GM19043 (cell line): Measurements from ENCODE around the gene MAP3K14.

Source experiments
- ATAC-seq: cut with Tn5 transposase; IDR thresholded peaks from one replicate; pipeline ENCODE4 v1.9.1; 2021; ENCODE audit warnings: low read depth; ENCODE audit not compliant: unreplicated experiment

MAP3K14 gene

DNA sequence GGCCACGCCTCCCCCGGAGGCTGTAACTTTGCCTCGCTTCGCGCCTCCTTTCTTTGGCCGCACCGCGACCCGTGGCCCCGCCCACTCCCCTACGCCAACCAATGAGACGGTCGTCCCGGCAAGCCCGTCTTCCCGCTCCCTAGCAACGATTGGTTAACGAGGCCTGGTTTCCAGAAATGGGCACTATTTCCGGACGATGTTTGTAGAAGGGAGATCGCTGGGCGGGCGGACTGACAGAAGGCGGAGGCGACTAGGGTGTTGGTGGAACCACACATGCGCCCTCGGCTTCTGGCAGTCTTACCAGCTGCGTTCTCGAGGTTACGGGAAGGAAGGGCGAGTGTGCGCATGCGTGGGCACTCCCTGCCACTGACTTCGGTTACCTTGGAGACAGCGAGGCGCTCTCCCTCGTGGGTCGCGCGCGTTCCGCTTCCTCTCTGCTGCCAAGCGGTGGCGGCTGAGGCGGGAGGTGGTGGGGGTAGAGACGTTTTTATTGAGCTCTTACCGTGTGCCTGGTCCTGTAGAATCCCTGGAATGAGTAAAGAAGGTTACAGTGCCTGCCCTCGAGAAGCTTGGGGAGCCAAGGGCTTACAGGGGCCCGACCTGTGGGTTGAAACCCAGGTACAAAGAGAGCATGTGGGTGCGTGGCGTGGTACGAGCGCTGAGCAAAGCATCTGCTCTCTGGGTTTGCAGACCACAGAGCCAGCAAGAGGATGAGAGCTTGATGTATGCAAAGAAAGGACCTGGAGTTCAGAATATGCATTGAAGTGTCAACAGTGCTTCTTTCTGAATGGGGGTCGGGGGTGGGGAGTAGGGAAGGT, 500 bp upstream of the MAP3K14 start:
- peak; percentile 67 for ATAC-seq

DNA sequence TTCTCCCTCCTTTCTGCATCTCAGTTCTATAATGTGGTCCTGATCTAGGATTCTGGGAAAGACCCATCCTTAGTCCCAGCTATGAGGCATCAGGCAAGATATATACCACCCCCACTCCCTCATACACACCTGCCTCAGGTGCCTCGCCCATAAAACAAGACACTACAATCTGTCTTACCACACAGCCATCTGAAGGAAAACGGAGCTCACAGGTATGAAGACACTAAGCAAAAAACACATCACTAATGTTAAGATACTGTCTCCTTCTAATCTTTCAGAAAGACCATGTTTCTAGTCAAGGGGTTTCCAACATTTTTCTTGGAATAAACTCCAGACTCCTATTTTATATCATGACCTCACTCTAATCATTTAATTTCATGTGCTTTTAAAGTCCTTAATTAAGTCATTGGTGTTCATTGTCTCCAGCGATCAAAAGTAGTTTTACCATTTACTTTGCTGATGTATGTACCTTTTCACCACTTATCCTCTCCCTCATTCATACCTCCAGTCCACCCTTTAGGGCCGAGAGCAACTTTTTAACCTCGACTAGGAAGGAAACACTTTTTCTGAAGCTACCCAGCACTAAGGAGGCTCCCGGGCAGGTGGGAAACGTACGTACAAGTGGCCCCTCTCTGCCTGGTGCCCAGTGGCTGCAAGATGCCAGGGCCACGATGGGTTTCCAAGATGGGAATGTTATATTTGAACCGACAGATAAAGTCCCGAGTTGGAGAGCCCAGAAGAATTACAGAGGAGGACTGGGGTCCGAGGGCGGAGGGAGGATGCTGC, 979 bp downstream of the MAP3K14 start:
- ATAC-seq = no peak

DNA sequence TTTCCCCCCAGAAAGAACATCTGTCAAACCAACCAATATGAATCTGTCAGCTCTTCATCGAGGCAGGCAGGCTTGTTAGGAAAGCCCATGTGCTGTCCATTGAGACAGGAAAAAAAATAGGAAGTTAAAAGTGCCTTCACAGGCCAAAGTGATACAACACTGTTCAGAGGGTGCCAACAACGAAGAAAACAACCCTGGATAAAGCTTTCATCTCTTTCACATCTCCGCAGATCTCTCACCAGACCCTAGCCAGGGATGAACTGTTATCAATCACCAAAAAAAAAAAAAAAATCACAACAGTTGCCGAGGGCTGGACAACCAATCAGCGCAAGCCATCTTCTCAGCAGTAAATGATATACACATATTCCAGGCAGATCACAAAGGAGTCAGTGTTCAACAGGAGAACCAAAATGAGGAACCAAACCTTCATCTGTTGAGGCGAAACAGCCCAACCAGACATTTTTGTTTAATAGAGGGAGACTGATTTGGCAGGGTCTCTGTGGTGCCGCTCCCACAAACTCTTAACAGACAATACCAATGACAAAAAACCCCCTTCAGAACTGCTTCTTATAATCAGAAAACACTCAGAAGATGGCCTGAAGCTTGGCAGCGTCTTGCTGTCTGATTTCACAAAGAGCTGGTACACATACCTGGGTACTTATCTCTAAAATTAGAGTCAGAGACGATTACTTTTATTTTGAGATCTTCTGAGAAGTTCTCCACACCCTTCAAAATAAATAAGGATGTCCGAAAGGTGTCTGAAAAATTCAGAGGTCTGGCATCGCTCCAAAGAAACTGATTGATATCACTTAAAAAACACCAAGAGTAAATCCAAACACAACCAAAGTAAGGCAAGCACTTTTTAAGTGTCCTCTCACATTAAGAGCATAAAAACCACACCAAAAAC, 1.8 kb downstream of the MAP3K14 start:
- ATAC-seq = no peak

DNA sequence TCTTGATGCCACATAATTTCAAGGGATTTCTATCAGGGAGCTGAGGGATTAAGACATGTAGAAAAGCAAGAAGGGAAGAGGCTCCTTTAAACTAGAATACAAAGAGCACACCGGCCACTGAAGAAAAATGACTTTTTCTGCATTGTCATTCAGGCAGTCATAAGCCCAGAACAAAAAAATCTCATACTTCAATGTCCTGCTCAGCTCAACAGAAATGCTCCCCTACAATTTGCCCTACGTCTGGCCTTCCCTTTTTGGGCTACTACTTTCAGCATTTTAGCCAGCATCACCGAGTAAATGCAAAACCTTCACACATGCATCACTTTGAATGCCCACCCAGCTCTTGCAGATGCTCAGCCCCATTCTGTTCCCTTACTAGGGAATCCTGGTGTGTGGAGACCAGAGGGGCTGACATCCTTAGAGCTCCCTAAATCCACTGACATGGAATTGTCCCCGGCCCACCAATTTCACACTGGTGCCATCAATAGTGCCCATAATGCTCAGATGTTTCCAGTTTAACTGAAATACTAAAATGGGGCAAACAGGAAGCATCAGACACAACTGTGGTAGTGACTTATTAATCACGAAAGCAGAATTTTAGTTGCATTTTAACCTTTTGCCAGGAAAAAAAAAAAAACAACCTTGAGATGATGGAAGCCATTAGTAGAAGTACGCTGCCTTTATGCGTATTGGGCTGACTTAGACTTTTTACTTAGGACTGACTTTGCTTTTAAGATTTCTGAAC, 2.7 kb downstream of the MAP3K14 start:
- no peak for ATAC-seq

DNA sequence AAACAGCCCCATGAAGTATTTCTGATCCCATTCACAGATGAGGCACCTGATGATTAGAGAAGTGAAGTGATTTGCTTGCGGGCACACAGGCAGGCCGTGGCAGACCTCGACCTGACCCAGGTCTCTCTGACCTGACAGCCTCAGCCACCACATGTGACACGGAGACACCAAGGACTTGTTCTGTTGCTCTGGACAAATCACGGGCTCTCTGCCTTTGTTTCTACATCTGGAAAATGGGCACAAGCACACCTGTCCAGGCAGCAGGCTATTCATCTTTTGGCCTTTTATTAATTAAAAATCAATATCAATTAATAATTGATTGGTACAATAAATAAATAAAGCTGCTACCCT, 3.4 kb downstream of the MAP3K14 start:
- ATAC-seq = no peak

DNA sequence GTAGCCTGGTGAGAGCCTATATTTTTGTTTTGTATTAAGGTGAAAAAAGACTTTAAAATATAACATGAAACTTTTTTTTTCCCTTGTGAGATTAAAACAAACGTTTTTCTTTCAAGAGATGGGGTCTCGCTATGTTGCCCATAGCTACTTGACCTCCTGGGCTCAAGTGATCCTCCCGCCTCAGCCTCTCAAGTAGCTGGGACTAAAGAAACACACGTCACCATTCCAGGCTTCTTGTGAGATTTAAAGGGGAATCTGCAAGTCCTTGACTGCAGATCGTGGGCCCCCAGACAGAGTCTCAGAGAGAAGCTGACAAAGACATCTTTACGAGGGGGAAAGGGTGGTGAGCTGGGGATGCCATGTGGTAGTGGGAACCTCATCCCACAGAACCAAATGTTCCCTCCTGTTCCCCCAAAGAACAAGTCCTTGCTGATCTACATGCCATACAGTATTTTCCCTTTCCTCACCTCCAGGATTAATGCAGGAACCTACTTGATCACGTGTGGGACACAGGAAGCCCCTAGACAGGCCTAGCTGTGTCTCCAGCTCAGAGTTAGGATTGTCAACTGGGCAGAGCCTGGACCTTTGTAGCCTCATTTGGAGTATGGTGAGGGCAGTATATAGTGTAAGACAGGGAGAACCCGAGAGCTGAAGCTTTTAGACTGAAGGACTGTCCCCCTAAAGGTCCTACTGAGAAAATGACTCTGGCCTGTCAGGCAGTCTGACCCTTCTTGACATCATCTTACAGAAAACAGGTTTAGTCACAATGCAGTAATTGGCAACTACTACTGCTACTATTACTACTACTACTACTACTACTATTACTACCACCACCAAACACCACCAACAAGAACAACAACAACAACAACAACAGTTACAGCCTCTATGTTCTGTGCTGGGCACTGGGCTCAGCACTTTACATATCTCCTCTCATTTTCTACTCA, 4.1 kb downstream of the MAP3K14 start:
- no peak for ATAC-seq

DNA sequence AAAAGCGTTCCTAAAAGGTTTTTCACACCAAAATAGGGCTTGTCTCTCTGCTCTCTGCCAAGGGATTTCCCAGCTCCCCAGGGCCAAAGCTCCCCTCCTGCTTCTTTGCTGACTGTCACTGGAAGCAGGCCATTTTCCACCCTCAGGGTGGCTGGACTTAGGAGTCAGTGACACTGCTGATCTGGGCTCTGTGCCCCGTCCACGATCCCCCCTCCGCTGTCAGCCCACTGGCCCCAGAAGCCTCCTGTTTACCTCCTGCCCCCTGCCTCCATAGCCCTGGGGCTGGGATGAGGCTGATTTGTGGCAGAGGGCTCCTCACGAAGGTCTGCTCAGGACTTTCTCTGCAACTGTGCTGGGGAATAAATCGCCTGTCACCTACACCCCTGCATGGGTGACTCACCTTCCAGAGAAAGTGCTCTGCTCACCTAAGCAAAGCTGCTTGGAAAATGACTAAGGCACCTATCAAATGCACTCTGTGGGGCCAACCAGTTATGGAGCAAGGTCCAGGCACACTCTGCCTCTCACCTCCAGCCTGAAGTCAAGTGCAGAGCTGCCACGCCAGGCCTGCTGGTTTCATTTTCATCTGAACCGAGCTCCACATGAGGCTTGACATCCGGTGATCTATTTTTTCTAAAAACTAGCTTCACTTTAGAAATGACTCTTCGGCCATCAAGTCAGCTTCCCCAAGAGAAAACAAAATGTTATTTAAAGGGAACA, 4.9 kb downstream of the MAP3K14 start:
- ATAC-seq = no peak

DNA sequence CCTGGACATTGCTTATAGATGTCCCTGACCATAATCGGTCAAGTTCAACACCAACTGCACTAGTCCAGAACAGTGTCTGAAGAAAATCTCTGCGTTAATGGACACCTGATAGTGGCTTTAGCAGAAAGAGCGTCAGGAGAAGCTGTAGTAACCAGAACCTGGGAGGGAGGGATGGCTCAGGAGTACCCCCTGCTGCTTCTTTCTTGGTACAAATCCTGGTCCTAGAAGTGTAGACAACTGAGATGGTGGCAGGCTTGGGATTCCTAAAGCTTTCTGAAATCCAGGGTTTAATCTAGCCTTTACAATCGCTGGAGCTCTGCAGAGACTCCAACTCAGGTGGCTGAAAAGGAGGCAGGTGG, 5.4 kb downstream of the MAP3K14 start:
- no peak for ATAC-seq

DNA sequence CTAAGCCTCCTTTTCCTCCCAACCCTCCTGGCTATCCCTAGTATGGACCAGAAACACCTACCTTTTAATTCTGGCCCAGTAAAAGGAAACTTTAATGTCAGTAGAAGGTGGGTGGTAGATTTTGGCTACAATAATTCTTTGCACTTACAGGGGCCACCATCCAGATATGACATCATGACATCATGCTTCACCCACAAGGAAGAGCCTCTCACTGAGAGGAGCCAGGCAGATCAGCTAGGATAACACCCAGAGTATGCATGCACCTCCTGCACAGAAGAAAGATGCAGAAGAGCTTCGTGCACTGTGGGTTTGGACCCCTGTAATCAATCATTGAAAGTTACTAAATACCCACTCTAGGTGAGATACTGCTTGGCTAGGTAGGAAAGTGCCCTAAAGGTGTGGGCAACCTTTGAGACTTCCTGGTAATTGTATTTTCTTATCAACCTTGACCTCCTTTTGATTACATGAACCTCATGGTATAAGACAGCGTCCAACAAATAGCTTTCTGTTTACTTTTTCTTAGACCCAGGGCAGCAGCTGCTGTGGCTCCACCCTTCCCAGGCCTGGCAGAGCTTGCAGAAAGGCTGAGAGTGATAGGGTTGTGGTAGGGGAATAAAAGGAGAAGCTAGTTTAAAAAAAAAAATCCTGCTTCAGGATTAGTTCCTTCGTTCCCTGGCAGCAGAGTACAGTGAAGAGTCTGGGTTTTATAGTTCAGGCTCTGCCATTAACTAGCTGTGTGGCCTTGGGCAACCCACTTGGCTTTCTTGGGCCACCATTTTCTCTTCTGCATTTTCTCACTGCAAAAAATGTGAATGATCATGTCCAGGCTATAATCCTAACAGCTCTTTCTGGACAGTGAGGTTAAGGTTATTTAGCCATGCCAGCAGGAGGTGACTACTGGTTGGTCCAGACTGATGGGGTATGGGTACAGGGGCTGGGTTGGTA, 6.2 kb downstream of the MAP3K14 start:
- no peak for ATAC-seq

DNA sequence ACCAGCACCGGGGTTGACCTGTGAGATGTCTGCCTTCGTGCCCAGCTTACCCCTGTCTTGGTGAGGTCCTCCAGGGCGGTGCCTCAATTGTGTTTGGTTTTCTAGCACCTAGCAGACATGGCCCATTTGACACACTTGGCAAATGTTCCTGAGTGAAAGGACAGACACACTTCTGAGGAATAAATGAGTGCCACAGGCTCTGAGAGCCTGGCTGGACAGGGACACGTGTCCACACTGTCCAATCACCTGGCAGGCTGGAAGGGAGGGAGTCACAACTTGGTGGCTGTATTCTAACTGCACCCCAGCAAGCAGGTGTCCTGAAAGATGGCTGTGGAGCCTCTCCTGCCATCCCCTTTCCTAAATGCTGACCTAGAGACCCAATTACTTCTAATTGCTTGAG, 7.4 kb downstream of the MAP3K14 start:
- ATAC-seq = no peak

DNA sequence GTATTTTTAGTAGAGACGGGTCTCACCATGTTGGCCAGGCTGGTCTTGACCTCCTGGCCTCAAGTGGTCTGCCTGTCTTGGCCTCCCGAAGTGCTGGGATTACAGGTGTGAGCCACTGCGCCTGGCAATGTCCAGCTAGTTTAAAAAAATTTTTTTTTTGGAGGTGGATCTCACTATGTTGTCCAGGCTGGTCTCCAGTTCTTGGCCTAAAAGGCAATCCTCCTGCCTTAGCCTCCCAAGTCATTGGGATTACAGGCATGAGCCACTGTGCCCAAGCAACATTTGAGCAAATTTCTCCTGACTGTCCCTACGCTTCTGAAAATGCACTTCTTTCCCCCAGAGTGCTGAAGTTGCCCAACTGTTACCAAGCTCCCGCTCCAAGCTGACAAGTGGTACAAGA, 8.0 kb downstream of the MAP3K14 start:
- ATAC-seq = no peak

DNA sequence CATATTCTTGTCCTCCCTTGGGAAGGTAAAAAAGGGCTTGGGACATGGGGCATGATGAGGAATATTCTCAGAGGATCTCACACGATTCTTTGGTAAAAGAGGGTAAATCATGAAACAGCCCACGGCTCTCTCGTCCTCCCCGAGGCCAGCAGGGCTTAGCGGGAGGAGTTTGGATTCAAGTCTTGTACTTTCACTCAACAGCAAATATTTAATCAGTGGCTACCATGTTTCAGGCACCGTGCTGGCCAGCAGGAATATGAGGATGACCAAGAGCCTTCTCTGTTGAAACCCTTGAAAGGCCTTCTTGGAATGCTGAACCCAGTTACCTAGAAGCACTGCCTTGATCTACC, 8.8 kb downstream of the MAP3K14 start:
- ATAC-seq = no peak

DNA sequence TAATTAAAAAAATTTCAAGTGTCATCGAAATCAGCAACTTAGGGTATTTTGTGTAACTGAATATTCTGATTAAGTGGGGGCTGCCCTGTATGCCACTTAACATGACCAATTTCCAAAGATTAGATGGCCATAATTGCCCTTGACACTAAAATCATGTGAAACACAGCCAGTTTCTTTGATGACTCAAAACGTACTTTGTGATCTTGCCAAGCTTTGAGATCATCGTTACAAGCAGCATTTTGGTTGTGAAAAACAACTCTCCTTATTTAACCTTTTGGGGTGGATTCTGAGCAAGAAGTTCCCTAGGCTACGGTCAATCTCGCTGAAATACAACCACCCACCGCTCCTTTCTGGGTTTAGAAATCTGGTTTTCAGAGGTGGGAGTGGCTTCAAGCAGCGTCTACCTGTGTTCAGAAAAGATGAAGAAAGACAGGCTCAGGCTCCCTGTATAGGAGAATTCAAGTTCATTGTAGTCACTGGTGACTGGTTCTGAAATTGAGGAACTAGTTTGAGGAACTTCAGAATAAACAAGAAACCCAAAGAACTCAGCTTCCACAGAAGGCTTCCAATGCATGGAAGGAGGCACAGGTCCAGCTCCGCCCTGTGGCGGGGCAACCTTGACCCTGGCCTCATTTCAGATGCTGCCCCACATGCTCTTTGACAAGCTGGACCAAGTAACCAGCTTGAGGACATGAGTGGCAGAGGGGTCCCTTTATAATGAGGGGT, 9.4 kb downstream of the MAP3K14 start:
- ATAC-seq = no peak

DNA sequence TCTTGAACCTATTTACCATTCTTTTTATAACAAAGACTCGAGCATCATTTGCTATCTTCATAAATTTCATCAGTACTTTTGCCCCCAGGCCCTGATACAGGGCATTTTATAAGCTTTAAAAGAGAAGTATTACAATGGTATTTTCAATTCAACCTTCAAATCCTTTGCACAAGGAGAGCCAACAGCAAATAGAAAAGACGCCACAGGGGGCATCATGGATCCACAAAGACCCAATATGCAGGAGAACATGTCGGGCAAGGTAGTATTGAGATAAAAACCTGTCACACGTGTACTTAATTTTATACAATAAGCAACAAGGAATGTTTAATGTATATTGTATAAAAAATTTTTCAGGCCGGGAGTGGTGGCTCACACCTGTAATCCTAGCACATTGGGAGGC, 10.2 kb downstream of the MAP3K14 start:
- no peak for ATAC-seq

DNA sequence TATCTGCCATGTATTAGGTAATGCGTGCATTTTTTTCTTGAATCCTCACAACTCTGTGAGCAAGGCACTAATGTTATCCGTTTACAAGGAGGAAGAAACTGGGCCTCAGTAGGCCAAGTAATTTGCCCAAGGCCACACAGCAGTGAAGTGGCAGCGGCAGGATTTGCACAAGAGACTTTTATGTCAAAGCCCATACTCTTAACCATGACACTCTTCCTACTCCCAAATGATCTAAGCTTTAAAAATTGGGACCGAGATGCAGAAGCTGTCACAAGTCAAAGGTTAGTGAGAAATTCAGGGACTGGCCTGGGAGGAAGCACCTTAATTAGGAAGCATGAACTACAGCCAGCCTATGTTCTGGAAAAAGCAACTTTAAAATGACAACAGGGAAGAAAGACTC, 10.7 kb downstream of the MAP3K14 start:
- no peak for ATAC-seq

DNA sequence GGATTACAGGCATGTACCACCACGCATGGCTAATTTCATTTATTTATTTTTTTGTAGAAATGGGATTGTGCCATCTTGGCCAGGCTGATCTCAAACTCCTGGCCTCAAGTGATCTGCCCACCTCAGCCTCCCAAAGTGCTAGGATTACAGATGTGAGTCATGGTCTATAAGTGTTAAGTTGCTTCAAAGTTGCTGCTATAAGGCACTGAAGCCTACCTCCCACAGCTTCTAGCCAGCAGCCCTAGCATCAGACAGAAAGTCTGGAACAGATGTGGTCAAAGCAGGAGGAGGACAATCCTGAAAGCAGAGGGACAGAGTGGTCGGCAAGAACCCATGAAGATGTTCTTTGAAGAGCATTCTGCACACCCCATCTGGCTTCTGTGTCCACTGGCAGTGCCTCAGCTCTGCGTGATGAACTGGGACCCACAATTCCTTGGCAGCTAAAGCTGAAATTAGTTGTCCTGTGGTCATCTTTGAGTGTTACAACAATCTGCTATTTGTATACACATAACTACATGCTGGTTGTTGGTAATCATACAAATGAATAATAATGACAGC, 11.2 kb downstream of the MAP3K14 start:
- no peak for ATAC-seq

DNA sequence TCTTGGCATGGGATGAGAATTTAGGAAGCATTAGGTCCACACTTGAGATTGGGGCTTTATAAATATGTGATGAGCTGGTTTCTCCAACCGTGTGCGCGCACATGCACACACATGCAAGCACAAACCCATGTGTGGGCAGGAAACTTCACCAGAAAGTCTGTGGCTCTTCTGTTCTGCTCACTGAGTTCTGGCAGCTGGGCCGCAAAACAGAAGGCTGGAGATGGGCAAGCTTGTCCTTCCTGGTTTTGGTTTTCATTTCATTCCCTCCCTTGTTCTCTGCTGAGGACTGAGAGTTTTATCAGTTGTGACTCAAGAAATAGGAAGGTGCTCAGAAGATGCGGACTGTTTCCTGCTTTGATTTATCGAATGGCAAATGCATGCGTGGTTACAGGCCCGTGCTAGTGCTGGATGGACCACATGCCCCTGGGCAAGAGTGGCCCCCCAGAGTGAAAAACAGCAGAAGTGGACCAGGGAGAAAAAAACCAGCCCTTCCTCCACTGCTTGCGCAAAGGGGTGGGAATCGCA, 14.1 kb downstream of the MAP3K14 start:
- ATAC-seq = peak; percentile 52
